Right atrium auricular region (tissue), 2 donors: ENCODE data around the gene KCNIP1. TPM values are rescaled to one million over a fixed set of nuclear protein-coding genes. Genes with fewer than 3 reads are reported as not detected.

Experiments used
- DNase-seq: peaks from one replicate; pipeline ENCODE4 v3.0.0-alpha.2; 2019; ENCODE audit warnings: low spot score
- H3K27ac ChIP-seq, 2 donors: fragments of 200-600 bp; sonication (generic); 1 replicate in 1 of 2; 2 replicates in 1 of 2; pipeline ENCODE4 v1.5.1; 2016 to 2019
- H3K27me3 ChIP-seq, 2 donors: fragments of 200-600 bp; sonication (generic); one replicate each; pipeline versions ENCODE4 v1.5.1 to v1.6.0; 2017 to 2019
- H3K36me3 ChIP-seq: fragments of 200-600 bp; sonication (generic); one replicate; pipeline ENCODE4 v1.5.1; 2016
- H3K4me1 ChIP-seq, 2 donors: fragments of 200-600 bp; sonication (generic); one replicate each; pipeline versions ENCODE4 v1.5.1 to v1.6.0; 2017 to 2019
- H3K4me3 ChIP-seq, 2 donors: fragments of 200-600 bp; sonication (generic); 1 replicate in 1 of 2; 2 replicates in 1 of 2; pipeline ENCODE4 v1.5.1; 2017 to 2019; ENCODE audit warnings: mild to moderate bottlenecking in 1 of 2, moderate library complexity in 1 of 2
- H3K9me3 ChIP-seq, 2 donors: fragments of 200-600 bp; sonication (generic); one replicate each; pipeline ENCODE4 v1.5.1; 2019
- total RNA-seq, 2 donors: library from RNA; depleted of rRNA; stranded (reverse); fragments of >200 nt; gene quantifications; one replicate each; pipeline ENCODE4 v1.1.0, GENCODE V29; 2016
- TF ChIP-seq, protein P1 (sequence below), 2 donors: fragments of 200-600 bp; sonication (generic); IDR thresholded peaks; one replicate each; pipeline ENCODE4 v1.5.1; 2019; ENCODE audit warnings: antibody characterized with exemption in 2 of 2

The KCNIP1 gene
- total RNA-seq, 2 donors from 2014 or later: not detected

DNA sequence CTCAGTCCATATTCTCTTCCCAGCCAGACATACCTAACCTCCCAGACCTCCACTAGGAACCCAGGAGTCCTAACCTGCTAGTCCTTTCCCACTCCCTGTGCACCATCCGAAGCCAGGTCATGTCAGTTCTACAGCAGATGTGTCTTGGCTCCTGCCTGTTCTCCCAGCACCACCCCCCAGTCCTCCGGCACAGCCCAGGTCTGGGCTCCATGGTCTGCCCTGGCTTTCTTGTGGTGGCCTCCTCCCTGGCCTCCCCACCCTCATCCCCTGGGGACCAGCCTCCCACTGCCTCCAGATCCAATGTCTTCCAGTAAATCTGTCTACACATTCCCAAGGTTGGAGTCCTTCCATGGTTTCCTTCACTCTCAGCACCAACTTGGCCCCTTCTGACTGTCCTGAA is 20.0 kb downstream of the KCNIP1 start:
- TF ChIP-seq, protein P1, sequence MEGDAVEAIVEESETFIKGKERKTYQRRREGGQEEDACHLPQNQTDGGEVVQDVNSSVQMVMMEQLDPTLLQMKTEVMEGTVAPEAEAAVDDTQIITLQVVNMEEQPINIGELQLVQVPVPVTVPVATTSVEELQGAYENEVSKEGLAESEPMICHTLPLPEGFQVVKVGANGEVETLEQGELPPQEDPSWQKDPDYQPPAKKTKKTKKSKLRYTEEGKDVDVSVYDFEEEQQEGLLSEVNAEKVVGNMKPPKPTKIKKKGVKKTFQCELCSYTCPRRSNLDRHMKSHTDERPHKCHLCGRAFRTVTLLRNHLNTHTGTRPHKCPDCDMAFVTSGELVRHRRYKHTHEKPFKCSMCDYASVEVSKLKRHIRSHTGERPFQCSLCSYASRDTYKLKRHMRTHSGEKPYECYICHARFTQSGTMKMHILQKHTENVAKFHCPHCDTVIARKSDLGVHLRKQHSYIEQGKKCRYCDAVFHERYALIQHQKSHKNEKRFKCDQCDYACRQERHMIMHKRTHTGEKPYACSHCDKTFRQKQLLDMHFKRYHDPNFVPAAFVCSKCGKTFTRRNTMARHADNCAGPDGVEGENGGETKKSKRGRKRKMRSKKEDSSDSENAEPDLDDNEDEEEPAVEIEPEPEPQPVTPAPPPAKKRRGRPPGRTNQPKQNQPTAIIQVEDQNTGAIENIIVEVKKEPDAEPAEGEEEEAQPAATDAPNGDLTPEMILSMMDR (IDR thresholded peaks at IDR 0.05): no peak
- H3K27ac ChIP-seq: no peak overlapping the region

DNA sequence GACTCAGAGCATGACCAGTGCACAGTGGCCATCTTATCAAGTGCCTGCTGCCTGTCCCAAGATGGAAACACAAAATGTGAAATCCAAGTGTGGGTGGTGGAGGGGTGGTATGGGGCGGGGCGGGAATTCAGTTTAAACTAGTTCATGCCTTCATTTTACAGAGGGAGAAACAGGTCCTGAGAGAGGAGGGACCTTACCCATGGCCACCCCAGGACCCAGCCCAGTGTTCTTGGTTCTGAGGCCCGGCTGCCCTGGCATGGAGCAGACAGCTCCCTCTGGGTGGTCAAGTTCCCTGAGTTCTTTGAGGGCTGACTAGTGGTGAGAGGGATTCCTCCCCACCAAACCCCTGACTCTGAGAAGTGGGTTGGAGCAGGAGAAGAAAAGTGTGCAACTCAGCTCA is 20.8 kb downstream of the KCNIP1 start:
- H3K9me3 ChIP-seq: peaks cover 0 to 4% of the 10 kb centered on the region in 2 donors
- DNase-seq: no peak
- TF ChIP-seq, protein P1 (IDR thresholded peaks at IDR 0.05): no peak
- peaks cover 0 to 20% of the 10 kb centered on the region in 2 donors for H3K4me1 ChIP-seq
- no peak overlapping the region for H3K4me3 ChIP-seq
- H3K27ac ChIP-seq: no peak overlapping the region
- H3K36me3 ChIP-seq: no peaks in the 10 kb centered on the region
- no peaks in the 10 kb centered on the region for H3K27me3 ChIP-seq

More for the DNA sequence above, 20.0 kb downstream of the KCNIP1 start:
- Histone ChIP-seq H3K36me3 (no peaks in the 10 kb centered on the region), H3K27me3 (no peaks in the 10 kb centered on the region), H3K9me3 (peaks cover 0 to 4% of the 10 kb centered on the region in 2 donors), H3K4me3 (no peak overlapping the region), H3K4me1 (peaks cover 0 to 20% of the 10 kb centered on the region in 2 donors)
- DNase-seq: no peak

DNA sequence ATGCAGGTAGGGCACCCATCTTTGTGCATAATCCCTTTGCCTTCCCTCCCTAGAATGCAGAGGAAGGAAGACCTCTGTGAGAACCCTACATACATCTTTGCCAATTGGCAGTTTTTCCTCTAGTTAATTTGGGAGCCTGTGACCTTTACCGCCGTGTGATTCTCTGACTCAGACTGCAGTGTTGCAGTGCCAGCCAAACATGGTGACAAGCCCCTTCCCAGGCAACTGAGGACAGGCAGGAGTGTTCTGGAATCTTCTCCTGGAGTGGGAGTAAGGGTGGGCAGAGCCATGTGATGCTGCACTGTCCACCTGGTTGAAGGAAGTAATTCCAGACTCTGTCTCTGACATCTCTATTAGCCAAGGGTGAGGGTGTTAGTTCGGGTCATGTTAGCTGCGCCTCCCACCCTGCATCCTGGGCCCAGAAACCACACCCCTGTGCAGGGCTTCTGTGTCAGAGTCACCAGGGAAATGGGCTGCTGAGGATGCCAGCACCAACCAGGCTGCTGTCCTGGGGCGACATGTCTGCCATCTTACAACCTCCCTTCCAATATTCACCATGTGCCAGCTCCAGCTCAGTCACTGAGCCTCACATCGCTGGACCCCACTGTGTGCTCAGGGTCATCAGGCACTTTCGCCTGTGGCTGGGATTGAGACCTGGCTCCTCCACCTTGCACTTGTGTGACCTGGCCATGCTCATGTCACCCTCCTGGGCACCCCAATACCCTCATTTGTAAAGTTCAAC is 21.8 kb downstream of the KCNIP1 start:
- DNase-seq: no peak
- H3K36me3 ChIP-seq: no peaks in the 10 kb centered on the region
- no peak overlapping the region for H3K27ac ChIP-seq
- no peak overlapping the region for H3K4me3 ChIP-seq
- TF ChIP-seq, protein P1 (IDR thresholded peaks at IDR 0.05): no peak
- no peaks in the 10 kb centered on the region for H3K27me3 ChIP-seq
- H3K9me3 ChIP-seq: peaks cover 0 to 4% of the 10 kb centered on the region in 2 donors
- peaks cover 0 to 20% of the 10 kb centered on the region in 2 donors for H3K4me1 ChIP-seq

DNA sequence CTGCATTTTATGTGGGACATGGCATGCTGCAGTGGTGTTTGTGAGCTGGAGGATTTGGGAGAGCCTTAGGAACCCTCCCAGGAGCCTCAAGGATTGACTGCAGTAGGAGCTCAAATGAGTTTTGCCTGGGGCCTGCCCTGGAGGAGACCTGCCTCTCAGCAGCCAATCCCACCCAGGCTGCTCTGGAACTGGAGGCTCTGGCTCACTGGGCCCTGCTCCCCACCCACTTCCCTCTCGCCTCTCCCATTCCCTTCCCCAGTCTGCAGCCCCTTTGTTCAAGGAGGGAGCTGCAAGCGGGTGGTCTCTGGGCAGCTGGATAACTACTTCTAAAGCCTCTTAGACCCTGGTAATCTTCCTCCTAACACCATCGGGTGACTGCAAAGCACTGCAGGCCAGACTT is 24.2 kb downstream of the KCNIP1 start:
- no peak overlapping the region for H3K27ac ChIP-seq
- peaks cover 0 to 14% of the 10 kb centered on the region in 2 donors for H3K4me1 ChIP-seq
- DNase-seq: no peak
- H3K27me3 ChIP-seq: no peaks in the 10 kb centered on the region
- no peaks in the 10 kb centered on the region for H3K36me3 ChIP-seq
- H3K4me3 ChIP-seq: no peak overlapping the region
- no peaks in the 10 kb centered on the region for H3K9me3 ChIP-seq
- TF ChIP-seq, protein P1 (IDR thresholded peaks at IDR 0.05): no peak

DNA sequence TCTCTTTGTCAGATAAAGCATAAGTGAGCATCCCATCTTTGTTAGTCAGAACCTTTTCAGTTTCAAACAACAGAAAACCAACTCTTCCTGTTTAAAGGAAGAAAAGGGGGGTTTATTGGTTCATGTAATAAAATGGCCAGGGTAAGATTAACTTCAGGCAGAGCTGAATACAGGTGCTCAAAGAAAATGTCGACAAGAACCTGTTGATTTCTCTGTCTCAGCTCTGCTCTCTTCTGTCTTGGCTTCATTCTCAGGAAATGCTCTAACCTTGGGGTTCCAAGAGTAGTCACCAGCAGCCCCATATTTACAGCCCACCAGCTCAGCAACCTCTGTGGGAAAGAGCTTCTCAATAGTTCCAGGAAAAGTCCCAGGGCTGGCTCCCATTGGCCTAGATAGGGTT is 25.2 kb downstream of the KCNIP1 start:
- DNase-seq: no peak
- Histone ChIP-seq H3K36me3 (no peaks in the 10 kb centered on the region), H3K27me3 (no peaks in the 10 kb centered on the region), H3K4me3 (no peak overlapping the region), H3K4me1 (peaks cover 0 to 9% of the 10 kb centered on the region in 2 donors), H3K27ac (no peak overlapping the region), H3K9me3 (no peaks in the 10 kb centered on the region)
- TF ChIP-seq, protein P1 (IDR thresholded peaks at IDR 0.05): no peak

DNA sequence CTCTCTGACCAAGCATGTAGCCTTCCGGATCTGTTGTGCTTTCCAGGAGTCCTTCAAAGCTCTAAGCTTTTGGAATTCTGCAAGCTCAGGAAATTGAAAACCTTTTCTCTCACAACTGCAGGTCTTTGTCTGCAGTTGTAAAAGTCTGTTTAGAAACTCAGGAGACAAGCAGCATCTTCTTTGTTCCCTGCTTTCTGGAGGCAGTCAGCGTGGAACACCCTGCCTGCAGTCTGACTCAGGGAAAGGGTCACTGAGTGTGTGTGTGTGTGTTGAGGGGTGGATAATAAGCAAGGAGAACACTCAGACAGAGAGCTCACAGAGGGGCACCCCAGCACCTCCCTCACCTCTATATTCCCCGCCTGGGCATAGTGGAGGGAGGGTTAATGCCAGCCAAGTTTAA is 29.1 kb downstream of the KCNIP1 start:
- Histone ChIP-seq H3K4me3 (no peak overlapping the region), H3K27me3 (no peaks in the 10 kb centered on the region), H3K4me1 (no peaks in the 10 kb centered on the region), H3K36me3 (no peaks in the 10 kb centered on the region), H3K27ac (no peak overlapping the region), H3K9me3 (no peaks in the 10 kb centered on the region)
- TF ChIP-seq, protein P1 (IDR thresholded peaks at IDR 0.05): no peak
- DNase-seq: no peak
